ENCODE data around the gene SLC43A1.
"Not testable (repeated sequence)": the region's sequence is repeated elsewhere in the genome, so short reads cannot be mapped to it uniquely, and the experiment has no call there.

The SLC43A1 gene

DNA sequence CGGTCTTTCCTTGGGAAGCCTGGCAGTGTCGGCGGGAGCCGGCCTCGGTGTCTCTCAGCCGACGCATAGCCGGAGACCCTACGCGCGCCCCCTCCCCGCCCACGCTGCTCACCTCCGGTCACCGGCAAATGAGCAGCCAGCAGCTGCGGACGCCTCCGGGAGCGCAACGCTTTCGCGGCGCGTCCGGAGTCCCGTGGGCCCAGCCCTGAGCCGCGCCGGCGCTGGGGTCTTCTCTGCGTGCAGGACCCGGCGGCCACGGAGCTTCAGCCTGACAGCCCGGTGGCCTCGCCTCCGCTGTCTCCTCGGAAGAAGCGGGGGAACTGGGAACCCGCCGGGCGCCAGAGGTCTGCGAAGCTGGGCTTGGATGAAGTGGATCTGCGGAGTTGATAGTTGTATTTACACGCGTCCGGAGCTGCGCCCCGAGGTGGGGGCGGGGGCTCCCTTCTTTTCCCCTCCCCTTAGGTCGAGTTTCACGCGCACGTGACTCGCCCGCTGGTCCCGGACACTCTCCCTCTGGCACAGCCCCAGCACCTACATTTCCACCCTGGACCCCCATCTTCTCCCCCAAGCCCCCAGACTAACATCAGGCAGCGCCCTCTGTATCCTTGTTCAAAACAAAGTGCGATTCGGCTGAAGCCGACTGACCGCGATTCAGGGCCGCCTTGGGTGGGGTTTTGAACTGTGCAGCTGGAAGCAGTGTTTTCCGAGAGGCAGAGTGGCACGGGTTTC lies at the start of gene SLC43A1:
TSS of gene SLC43A1 (minus strand) at position 371 of the 729 bp plus-strand sequence. CDS start 1,591 bp downstream, outside the sequence.
- peak; percentile 46 for DNase-seq

DNA sequence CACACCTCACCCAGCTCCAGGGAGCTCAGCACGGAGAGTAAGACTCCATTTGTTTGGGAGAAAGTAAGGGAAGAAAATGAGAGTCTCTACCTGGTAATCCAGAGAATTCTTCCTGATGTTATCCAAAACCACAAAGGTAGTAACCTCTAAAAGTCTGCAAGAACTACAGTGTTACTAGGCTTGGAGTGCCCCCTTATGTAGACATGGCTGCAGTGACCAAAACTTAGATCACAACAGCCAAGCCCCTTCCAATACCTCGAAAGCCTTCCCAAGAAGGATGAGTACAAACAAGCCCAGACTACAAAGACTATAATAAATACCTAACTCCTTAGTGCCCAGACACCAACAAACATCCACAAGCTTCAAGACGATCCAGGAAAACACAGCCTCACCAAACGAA lies 47.1 kb upstream of the SLC43A1 start:
- no peak for DNase-seq

DNA sequence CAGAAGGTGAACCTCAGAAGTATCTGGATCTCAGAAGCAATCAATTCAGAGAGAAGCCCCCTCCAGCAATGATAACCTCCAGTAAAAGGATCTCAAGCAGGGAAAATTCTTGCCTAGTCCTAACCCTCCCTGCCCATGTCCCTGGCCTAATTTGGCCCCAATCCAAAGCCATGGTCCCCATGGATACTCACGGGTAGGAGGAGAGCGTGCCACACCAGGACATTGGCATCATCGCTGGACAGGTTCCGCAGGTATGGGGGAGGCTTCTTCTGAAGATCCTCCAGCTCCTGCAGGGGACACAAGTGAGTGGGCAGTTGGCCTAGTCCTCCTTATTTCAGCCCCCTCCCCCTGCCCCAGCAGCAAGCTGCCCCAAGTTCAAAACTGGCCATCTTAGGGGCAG lies 44.6 kb upstream of the SLC43A1 start:
- no peak for DNase-seq

DNA sequence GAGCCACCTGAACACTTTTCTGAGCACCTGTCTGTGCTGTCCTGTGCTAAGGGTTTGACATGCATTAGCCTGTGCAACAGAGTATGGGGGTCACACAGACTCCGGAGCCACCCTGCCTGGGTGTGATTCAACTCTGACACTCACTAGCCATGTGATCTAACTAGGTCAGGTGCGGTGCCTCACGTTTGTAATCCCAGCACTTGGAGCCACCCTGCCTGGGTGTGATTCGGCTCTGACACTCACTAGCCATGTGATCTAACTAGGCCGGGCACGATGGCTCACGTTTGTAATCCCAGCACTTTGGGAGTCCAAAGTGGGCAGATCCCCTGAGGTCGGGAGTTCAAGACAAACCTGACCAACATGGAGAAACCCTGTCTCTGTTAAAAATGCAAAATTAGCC lies 40.5 kb upstream of the SLC43A1 start:
- no peak for DNase-seq

DNA sequence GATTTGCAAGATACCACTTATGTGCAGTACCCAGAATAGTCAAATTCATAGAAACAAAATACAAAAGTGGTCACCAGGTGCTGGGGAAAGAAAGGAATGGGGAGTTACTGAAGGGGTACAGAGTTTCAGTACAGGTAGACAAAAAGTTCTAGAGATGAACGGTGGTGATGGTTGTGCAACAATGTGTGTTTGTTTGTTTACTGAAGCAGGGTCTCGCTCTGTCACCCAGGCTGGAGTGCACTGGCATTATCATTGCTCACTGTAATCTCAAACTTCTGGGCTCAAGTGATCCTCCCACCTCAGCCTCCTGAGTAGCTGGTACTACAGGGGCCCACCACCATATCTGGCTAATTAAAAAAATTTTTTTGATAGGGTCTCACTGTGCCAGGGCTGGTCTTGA lies 39.9 kb upstream of the SLC43A1 start:
- no peak for DNase-seq

DNA sequence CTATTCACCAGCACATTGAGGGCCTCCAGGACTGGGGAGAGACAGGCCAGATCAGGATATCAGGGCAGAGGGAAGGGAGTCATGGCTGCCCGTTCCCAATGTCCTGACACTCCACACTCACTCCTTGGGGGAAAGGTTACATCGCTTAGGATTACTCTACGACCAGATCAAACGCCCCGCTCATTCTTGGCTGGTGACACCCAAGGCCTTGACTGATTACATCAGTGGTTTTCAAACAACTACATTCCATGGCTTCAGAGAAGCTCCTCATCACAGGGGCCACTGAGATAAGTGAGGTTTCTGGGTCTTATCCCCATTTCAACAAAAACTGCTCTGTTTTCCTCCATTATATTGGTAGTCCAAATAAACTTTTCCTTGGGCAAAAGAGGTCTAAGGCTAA lies 37.0 kb upstream of the SLC43A1 start:
- DNase-seq: no peak

DNA sequence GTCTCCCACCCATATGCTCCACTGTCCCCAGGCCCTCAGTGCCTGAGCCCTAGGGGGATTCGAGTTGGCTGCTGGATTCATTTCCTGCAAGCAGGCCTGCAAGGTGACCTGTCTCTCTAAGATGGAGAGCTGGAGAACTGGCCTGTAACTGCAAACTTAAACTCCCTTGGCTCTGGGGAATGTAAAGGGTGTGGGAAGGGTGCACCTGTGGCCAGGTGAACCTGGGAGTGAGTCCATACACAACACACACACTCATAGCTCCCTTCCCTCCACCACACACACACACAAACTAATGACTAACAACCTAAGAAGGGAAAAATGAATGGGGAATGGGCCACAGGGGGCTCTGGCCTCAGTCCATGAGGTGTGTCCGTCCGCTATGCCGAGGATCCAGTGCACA lies 36.4 kb upstream of the SLC43A1 start:
- DNase-seq: no peak

DNA sequence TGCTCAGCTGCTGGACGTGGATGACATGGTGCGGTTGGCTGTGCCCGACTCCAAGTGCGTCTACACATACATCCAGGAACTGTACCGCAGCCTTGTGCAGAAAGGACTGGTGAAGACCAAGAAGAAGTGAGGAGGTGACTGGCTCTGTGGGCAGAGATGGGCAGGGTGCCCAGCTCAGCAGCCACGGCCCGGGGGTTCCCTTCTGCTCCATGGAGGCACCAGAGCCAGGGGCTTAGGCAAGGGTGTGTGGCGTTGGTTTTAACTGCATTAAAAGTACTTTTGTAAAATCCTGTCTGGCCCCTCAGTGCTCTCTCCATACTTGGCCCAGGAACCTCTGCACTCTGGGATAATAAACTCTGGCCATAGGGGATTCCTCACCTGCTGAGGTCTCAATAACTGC lies 34.5 kb upstream of the SLC43A1 start:
- DNase-seq: no peak

DNA sequence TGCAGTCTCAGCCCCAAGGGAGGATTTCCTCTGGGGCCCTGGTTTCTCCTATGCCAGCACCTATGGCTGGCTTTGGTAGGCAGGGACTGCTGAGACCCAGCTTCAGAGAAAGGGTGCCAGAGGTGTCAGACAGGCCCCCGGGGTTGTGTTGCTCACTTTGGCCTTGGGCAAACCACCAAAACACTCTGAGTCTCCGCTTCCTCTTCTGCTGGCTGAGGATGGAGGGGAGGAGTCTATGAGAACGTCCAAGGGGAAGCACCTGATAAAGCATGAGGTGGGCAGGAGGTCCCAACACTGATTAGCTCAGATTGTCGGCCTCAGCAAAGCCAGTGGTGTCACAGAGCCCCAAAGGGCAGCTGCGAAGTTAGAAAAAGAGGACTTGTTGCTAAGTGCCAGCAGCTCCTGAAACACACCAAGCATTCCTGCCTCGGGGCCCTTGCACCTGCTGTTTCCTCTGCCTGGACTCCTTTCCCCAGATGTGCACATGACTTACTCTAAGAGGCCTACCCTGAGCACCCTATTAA lies 32.4 kb upstream of the SLC43A1 start:
- no peak for DNase-seq

DNA sequence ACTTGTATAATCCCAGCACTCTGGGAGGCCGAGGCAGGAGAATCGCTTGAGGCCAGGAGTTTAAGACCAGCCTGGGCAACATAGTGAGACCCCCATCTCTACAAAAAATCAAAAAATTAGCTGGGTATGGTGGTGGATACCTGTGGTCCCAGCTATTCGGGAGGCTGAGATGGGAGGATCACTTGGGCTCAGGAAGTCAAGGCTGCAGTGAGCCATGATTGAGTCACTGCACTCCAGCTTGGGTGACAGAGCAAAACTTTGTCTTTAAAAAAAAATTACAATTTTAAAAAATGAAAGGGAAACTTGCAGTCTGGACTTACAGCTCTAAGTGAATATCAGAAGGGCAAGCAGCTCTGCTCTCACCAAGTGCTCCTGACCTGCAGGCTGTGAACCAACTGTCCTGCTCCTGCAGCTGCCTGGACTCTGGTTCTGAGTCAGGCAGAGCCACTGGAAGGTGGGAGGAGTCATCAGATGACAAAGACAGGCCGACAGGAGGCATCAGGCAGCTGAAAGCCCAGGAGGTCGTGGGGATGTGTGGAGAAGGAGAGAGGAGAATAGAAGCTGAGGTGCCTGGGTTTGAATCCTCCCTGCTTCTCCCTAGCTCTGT lies 31.5 kb upstream of the SLC43A1 start:
- no peak for DNase-seq

DNA sequence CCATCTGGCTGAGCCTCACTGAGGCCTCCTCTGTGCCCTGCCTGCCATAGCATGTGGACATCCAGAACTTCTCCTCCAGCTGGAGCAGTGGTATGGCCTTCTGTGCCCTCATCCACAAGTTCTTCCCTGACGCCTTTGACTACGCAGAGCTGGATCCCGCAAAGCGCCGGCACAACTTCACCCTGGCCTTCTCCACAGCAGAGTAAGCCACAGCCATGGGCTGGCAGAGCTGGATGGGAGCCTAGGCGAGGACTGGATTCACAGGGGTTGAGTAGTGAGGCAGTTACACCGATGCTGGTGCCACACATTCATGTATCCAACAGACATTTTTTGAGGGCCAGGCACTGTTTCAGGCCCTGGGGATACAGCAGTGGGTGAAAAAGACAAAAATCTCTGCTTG lies 30.9 kb upstream of the SLC43A1 start:
- no peak for DNase-seq

DNA sequence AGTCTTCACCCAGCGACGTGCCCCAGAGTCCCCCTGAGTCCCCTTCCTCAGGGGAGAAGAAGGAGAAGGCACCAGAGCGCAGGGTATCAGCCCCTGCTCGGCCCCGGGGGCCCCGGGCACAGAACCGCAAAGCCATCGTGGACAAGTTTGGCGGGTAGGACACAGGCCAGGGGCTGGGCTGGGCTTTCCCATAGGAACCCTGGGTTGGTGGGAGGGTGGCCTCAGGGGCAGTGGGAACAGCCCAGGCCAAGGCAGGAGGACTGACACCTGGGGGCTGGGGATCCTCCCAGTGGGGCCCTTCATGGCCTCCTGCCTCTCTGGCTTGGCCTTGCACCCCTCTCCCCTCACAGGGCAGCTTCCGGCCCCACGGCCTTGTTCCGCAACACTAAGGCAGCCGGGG lies 30.4 kb upstream of the SLC43A1 start:
- no peak for DNase-seq

DNA sequence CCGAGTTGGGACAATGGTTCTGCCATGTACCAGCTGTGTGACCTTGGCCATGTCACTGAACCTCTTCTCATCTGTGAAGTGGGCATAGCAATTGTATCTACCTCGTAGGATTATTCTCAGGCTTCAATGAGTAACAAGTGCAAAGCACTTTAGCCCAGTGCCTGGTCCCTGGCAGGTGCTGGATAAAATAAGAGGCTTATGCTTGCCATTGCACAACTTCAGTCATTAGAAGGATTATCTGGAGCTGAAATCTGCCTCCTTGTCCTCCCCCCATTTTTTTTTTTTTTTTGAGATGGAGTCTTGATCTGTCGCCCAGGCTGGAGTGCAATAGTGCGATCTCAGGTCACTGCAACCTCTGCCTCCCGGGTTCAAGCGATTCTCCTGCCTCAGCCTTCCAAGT lies 29.1 kb upstream of the SLC43A1 start:
- DNase-seq: no peak

DNA sequence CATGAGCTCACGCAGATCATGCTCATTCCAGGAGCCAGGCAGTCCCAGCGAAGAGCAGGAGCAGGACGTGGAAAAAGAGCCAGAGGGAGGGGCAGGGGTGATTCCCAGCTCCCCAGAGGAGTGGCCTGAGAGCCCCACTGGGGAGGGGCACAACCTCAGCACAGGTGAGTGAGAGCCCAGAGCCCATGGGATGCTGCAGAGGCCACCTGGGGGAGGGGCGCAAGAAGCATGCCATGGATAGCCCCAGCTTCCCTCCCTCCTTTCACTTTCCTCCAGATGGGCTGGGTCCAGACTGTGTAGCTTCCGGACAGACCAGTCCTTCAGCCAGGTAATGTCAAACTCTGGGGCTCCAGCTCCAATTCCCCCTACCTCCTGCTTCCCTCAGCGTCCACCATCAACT lies 28.1 kb upstream of the SLC43A1 start:
- no peak for DNase-seq

DNA sequence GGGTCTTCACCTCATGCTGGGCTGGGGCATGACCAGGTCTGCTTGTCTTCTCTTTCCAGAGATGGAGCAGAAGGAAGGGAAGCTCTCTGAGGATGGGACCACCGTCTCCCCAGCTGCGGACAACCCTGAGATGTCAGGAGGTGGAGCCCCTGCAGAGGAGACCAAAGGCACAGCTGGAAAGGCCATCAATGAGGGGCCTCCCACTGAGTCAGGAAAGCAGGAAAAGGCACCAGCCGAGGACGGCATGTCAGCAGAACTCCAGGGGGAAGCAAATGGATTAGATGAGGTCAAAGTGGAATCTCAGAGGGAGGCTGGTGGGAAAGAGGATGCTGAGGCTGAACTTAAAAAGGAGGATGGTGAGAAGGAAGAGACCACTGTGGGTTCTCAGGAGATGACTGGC lies 27.1 kb upstream of the SLC43A1 start:
- no peak for DNase-seq

DNA sequence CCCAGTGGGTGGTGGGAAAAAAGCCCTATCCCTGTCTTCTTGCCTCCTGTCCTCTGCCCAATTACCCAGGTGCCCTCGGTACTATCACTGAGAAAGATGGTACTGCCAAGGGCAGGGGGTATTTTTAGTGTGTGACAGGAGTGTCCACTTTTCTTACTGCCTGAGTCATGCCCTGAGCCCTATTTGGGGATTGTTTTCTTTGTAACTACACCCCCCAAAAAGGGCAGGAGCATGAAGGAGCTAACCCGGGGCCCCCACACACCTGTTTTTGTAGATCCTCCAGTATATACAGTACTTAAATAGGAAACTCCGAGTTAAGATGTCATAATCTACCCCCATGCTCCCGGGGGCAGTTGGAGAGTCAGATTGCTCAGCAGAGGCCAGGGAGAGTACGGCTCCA lies 25.7 kb upstream of the SLC43A1 start:
- DNase-seq: no peak

DNA sequence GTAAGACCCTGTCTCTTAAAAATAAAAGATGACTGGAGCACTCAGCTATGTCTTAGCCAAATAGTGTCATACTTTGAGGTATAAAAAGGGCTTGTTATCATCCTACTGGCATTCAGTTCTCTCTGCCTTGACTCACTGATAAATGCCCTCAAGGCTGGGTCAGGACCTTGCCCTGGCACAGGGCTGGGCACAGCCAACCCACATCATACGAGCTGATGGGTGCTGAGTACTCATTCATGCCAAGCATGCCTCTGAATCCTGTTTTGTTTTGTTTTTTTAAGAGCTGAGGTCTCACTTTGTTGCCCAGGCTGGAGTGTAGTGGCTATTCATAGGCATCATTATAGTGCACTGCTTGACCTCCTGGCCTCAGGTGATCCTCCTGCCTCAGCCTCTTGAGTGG lies 23.8 kb upstream of the SLC43A1 start:
- DNase-seq: no peak

DNA sequence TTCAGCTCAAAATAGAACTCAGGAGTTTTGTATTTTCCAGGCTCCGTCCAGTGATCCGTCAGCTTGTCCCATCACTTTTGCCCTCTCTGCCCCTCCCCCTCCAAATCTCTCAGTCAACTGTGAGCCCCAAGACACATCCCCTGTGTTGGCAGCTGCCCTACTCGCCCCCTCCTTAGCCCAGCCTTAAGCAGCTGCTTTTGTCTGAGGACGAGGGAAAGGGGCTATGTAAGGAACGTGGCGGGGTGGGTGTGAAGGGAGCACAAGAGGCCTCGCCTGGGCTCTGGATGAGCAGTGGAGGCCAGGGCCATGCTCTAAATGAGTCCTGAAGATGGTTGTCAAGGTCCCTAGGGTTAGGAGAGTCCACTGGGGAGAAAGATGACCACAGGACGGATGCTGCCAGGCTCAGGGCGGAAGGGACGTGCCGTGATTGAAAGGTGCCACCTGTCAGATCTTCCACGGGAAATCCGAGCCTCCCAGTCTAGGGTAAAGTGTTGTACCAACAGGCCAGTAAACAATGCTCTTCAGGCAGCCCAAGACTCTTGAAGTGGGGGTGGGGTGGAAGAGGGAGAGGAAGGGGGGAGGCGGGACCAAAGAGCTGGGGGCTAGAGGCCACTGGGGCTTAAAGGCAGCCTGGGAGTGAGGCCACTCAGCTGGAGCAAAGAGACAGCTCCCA lies 21.6 kb upstream of the SLC43A1 start, which contains the start of gene SMTNL1:
TSS of gene SMTNL1 (plus strand) at position 649 of the 673 bp plus-strand sequence. CDS start 5,048 bp downstream, outside the sequence.
- DNase-seq: no peak

DNA sequence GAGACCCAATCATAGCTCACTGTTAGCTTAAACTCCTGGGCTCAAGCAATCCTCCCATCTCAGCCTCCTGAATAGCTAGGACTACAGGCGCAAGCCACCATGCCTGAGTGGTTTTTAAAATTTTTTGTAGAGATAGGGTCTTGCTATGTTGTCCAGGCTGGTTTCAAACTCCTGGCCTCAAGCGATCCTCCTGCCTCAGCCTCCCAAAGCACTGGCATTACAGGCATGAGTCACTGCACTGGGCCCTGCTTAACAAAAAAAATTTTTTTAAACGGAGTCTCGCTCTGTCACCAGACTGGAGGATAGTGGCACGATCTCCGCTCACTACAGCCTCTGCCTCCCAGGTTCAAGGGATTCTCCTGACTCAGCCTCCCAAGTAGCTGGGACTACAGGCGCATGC lies 18.9 kb upstream of the SLC43A1 start:
- DNase-seq: not testable (repeated sequence)

DNA sequence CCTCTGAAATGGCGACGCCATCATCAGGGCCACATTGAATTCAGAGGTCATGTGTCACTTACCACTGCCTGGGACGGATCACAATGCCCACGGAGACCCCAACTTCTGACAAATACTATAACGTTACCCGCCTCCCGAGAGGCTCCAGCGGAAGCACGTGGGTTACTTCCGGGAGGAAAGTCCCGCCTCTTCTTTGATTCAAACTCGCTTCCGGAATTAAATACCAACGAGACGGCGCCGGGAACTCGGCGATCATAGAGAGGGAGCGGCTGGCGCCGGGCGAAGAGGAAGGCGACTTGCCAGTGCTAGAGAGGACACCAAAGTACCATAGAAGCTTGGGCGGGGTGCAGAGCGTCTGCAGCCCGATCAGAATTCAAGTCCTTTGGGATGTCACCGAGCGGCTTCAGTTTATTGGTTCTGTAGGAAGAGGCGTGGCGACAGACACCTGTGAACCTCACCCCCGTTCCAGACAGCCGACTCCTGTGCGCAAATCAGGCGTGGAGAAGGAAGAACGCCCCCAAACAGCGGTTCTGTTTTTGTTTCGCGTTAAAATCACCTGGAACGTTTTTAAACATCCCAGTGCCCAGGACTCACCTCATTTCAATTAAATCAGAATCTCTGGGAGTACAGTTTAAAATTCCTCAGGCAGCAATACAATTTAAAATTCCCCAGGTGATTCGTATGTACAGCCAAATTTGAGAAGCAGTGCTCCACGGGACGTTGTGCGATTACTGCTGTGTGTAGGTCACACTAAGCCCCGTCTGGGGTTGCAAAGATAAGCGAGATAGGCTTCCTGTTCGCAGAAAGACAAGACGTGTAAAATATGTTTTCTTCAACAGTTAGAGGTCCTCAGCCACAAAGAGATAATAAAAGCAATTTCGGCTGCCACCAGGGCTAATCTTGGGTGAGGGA lies 15.3 kb upstream of the SLC43A1 start, which contains the start of gene TIMM10:
TSS of gene TIMM10 (minus strand) at position 159 of the 912 bp plus-strand sequence. CDS start 565 bp downstream, outside the sequence.
- peak; percentile 88 for DNase-seq

DNA sequence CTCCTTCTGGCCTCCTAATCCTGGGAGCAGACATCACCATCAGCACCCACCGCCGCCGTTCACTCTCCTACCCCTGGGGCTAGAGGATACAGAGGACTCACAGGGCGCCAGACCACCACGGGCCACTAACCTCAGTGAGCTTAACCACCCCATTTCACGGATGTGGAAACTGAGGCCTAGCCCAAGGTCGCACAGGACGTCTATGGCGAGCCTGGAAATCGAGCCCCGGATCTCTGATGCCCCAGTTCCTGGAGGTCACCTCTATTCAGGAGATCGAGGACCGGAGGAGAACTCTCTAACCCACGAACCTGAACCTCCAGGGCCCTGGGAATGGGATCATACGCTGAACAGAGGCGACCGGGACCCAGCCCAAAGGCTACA lies 14.7 kb upstream of the SLC43A1 start:
- DNase-seq: no peak

DNA sequence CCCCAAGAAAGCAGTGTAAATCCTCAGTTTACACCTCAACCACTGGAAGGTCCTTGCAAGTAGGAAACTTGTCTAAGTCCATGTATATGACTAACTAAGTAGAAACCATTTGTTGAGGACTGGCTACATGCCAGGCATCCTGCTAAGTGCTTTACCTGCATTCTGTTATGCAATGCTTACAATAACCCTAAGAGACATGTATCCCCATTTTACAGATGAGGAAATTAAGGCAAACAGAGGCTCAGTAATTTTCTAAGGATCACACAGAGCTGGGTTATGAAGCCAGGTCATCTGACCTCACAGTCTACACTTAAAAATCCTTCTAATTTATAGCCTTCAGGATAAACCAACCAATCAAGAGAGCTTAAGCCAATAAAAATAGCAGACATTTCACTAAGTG lies 13.5 kb upstream of the SLC43A1 start:
- no peak for DNase-seq

Data from stimulated activated CD4-positive, alpha-beta T cell treated with anti-CD3 and anti-CD28 coated beads, Interleukin-4, amount 100 ng/mL, for 1 hour (primary cell).